HTR-8/SVneo (cell line): ENCODE results near the gene ZIC4.

Source experiments
- DNase-seq: peaks from one replicate; pipeline ENCODE4 v3.0.0; 2011; ENCODE audit warnings: low spot score, mixed read lengths; ENCODE audit not compliant: insufficient read length
- FAIRE-seq: peaks from 2 replicates; lab custom pipeline; 2011; peaks lifted over from hg19 to GRCh38; lab: Jason Lieb, UNC

ZIC4 gene

GRCh38 chr3:147418808-147419701, 12.7 kb upstream of the ZIC4 start:
- FAIRE-seq: no peak
- peak; percentile 59 for DNase-seq

- FAIRE-seq (no peak), DNase-seq (no peak)
These were observed 12.0 kb upstream of the ZIC4 start for GRCh38 chr3:147418371-147418781.

GRCh38 chr3:147417551-147418295, 11.4 kb upstream of the ZIC4 start:
- DNase-seq: no peak
- no peak for FAIRE-seq

- FAIRE-seq: no peak
These were observed 10.6 kb upstream of the ZIC4 start for GRCh38 chr3:147416931-147417330.

GRCh38 chr3:147415874-147416273, 9.5 kb upstream of the ZIC4 start:
- DNase-seq: no peak
- FAIRE-seq: no peak

More at GRCh38 chr3:147416931-147417330, 10.6 kb upstream of the ZIC4 start:
- no peak for DNase-seq

- FAIRE-seq: no peak
- DNase-seq: no peak
These were observed 8.9 kb upstream of the ZIC4 start for GRCh38 chr3:147415286-147415685.

GRCh38 chr3:147414390-147415138, 8.2 kb upstream of the ZIC4 start:
- FAIRE-seq (no peak), DNase-seq (no peak)

- FAIRE-seq (no peak), DNase-seq (no peak)
These were observed 7.5 kb upstream of the ZIC4 start for GRCh38 chr3:147413686-147414389.

- no peak for DNase-seq
- no peak for FAIRE-seq
These were observed 6.8 kb upstream of the ZIC4 start for GRCh38 chr3:147412917-147413685.

GRCh38 chr3:147412261-147412916, 6.0 kb upstream of the ZIC4 start:
- FAIRE-seq: no peak
- DNase-seq: no peak

GRCh38 chr3:147411815-147412241, 5.5 kb upstream of the ZIC4 start:
- FAIRE-seq (no peak), DNase-seq (no peak)

- DNase-seq (no peak), FAIRE-seq (no peak)
These were observed 5.0 kb upstream of the ZIC4 start for GRCh38 chr3:147411238-147411814.

- no peak for DNase-seq
- FAIRE-seq: peak; percentile 55
These were observed 4.3 kb upstream of the ZIC4 start for GRCh38 chr3:147410526-147411237.

GRCh38 chr3:147410116-147410525, 3.8 kb upstream of the ZIC4 start:
- no peak for FAIRE-seq
- no peak for DNase-seq

- DNase-seq: no peak
- FAIRE-seq: no peak
These were observed 3.1 kb upstream of the ZIC4 start, which contains the start of gene ZIC1 for GRCh38 chr3:147409143-147410115. TSS of gene ZIC1 (plus strand) at chr3:147409365. CDS start at chr3:147410113, 748 bp downstream.
